ENCODE data around the gene LITAF.
"Not testable (repeated sequence)": the region's sequence is repeated elsewhere in the genome, so short reads cannot be mapped to it uniquely, and the experiment has no call there.

Gene LITAF

DNA sequence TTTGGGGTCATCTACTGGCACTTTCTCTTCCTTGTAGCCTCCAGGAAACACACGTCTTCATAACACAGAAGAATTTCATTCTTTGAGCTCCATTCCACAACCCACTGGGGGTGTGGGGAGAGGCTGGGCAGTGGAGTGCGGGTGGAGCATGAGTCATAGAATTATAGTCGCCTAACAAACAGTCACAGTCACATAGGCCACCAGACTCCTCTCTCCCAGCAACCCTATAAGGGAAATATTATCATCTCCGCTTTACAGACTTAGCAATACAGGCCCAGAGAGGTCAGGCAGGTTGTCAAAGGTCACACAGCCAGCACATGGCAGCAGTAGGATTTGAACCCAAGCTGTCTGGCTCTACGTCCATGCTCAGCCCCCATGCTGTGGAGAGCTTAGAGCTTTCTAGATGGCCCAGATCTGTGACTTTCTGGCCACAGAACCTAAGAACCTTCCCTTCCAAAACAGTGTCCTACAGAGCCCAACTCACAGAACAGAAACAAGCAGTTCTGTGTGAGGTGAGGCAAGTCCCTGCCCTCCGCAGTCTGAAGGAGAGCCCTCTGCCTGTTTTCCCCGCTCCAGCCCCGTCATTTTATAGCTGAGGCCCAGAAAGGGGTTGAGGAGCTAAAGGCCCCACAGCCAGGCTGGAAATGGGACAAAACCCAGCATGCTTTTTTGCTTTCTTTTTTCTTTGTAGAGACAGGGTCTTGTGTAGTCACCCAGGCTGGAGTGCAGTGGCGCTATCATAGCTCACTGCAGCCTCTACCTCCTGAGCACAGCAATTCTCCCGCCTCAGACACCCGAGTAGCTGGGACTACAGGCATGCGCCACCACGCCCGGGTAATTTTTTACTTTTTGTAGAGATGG is 10.7 kb upstream of the LITAF start:
- DNase-seq: no peak

DNA sequence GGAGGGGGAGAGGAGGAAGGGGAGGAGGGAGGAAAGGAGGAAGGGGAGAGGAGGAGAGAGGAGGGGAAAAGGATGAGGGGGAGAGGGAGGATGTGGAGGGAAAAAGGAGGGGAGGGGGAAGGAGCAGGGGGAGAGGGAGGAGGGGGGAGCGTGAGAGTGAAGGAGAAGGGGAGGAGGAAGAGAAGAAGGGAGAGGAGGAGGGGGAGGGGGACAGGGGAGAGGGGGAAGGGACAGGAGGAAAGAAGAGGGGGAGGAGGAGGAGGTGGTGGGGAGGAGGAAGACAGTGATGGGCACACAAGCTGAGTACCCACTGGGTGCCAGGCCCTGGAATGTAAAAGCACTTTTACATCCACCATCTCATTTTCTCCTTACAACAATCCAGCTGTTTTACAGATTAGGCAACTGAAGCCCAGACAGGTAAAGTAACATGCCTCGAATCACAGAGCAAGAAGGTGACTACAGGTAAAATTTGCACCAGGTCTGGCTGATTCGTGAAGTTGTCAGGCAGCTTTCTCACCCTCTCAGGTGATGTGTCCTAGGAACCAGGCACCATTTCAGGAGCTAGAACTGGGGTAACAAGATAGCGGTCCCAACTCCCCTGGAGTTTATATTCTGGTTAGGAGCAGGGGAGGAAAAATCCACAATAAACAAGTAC is 10.0 kb upstream of the LITAF start:
- no peak for DNase-seq

DNA sequence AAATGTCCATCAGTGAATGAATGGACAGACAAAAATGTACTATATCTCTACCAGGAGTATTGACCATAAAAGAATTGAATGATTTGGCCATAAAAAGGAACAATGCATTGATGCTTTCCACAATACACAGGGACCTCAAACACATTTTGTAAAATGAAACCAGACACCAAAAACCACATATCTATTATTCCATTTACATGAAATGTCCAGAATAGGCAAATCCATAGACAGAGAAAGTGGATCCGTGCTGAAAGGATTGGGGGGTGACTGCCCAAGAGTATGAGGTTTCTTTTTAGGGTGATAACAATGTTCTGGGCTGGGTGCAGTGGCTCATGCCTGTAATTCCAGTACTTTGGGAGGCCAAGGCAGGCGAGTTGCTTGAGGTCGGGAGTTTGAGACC is 6.9 kb upstream of the LITAF start:
- no peak for DNase-seq

DNA sequence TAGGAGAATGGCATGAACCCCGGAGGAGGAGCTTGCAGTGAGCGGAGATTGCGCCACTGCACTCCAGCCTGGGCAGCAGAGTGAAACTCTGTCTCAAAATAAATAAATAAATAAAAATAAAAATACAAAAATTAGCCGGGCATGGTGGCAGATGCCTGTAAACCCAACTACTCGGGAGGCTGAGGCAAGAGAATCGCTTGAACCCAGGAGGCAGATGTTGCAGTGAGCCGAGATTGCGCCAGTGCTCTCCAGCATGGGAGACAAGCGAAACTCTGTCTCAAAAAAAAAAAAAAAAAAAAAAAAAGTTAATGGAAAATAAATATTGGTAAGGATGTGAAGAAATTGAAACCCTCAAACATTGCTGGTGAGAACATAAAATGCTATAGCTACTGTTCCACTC is 6.4 kb upstream of the LITAF start:
- DNase-seq: not testable (repeated sequence)

DNA sequence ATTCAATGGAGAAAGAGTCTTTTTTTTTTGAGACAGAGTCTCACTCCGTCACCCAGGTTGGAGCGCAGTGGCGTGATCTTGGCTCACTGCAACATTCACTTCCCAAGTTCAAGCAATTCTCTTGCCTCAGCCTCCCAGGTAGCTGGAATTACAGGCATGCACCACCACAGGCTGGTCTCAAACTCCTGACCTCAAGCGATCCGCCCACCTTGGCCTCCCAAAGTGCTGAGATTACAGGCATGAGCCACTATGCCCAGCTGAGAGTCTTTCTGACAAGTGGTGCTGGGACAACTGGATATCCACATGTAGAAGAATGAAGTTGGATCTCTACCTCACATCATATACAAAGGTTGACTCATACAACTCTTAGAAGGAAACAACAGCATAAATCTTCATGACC is 4.9 kb upstream of the LITAF start:
- DNase-seq: not testable (repeated sequence)

DNA sequence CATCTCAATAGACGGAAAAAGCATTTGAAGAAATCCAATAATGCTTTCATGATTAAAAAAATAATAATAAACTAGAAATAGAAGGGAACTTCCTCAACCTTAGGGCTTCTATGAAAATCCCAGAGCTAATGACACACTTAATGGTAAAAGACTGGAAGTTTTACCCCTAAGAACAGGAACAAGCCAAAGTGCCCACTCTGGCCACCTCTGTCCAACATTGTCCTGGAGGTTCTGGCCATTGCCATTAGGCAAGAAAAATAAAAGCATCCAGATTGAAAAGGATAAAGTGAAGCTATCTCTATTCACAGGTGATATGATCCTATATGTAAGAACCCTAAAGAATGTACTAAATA is 2.5 kb upstream of the LITAF start:
- DNase-seq: no peak

DNA sequence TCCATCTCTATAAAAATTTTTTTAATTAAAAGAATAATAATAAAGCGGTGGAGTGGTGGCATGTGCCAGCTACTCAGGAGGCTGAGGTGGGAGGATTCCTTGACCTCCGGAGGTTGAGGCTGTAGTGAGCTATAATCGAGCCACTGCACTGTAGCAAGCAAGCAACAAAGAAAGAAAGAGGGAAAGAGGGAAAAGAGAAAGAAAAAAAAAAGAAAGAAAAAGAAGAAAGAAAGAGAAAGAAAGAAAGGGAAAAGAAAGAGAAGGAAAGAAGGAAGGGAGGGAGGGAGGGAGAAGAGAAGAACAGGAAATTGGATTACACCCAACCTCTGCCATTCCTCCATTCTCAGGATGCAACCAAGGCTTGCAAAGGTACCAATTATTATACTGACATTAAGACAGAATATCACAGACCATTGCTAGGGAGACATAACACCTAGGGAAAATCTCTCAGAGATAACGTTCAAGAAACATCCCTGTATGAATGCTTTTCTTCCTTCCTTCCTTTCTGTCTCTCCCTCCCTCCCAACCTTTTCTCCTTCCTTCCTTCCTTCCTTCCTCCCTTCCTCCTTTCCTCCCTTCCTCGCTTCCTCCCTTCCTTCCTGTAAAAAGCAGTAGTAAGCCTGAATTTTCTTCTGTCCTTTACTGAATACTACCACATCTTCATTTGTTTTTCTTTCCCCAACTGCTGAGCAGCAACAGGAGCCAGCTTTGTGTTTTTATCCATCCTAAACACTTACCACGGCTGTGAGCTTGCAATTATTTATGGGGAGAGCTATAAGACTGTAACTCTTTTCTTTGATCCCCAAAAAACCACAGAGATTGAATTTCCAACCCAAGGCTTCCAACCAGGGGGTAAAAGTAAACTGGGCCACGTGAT is 1.8 kb upstream of the LITAF start:
- DNase-seq: no peak

DNA sequence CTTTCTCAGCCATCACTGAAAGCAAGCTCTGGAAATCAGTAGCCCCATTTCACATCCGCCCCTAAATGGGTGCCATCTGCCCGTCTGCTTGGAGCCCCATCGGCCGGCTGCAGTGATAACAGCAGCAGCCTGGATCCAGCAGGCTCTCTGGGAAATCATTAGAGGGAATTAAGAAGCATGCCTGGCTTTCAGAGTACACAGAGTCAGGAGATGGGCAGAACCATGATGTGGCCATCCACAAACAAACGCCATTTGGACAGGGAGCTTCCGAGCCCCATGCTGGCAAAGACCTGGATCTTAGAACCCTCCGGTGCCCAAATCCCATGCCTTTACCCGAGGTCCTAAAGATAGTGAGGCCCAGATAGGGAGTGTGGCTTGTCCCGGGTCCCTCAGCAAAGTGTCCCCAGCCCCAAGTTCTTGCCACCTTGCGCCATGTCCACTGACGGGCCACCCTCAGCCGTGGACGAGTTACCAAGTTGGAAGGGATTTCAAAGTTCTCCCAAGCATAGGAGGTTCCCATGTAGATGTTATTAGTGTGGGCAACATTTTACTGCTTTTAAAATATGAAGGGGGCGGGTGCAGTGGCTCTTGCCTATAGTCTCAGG is 1.0 kb upstream of the LITAF start:
- no peak for DNase-seq

DNA sequence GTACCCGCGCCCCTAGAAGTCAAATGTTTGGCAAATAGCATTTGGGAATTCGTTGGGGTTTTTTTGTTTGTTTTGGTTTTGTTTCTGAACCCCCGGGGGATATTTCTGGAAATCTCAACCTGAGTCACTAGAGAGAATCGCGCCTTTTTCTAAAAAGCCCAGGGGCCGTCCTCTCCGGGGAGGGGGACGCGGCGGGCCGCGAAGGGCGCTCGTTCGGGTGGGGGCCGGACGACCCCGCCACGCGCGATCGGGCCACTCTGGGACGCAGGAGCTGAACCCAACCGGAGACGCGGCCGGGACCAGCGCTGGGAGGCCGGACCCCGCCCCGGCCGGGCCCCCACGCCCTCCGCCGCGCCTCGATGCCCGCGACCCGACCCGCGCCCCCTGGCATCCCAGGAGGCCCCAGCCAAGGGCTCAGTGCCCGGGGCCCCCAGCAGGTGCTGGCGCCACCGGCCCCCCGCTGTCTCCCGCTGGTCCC is 302 bp downstream of the LITAF start:
- no peak for DNase-seq

DNA sequence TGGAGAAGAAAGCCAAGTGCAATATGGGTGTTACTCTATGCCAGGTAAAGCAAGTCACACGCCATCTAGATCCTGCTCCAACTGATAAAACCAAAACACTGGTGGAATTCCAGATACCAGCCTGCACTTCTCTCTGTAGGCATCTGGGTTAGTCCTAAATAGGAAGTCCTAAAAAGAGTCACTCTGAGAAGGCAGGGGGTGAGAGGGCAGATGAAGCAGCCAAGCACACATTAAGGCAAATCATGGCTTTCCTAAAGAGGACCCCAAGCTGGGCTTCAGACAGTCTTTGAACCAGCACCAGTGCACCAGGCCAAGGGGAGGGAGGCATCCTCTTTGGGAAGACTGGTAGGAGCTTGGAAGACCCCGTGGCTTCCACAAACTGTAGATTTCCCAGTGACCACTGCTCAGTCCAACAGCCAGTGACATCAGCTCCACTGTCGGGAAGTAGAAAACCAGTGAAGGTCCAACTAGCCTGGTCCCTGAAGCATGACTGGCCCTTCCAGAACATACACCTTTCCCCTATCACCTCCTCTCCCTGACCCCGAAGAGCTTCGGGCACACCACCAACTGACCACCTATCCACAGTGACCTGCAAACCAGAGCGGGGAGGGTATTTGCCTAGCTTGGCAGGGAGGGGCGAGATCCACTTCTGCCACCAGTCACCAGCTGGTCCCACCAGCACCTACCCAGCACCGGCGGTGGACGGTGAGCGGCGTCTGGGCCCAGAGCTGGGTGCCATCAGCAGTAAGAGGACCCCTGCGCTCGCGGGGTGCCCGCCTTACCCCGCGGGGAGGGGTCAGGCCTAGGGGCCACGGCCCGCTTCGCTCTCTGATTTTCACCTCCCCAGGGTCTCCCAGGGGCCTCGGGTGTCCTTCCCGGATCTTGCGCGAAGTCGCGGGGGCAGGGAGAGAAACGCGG is 1.0 kb downstream of the LITAF start:
- no peak for DNase-seq

DNA sequence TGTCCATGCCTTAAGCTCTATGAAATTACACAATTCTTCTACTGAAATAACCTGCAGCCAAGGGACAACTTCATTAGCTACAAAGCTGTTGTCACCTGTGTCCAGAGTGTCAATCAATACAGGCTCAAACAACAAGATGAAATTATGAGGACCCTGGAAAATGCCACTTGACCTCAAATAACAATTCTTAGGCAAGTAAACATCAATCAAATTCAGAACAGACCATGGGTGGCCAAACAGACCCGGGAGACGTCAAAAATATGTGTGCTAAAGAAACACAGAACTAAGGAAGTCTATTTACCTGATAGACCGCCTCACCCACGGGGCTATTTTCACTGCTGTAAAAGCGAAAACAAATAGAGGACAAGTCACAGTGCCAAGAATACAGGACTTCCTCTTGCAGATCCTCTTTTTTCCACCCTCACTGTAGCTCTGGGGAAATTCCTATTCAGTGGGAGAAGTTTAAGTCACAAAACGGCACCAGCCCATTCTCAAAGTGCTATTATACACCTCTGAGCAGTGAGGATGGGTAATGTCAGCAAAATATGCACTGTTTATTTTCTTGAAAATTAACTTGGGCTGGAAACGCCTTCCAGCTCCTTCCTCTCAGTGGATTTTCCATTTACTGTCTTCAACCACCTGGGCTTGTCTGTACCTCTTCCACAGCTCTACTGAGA is 2.7 kb downstream of the LITAF start:
- no peak for DNase-seq

DNA sequence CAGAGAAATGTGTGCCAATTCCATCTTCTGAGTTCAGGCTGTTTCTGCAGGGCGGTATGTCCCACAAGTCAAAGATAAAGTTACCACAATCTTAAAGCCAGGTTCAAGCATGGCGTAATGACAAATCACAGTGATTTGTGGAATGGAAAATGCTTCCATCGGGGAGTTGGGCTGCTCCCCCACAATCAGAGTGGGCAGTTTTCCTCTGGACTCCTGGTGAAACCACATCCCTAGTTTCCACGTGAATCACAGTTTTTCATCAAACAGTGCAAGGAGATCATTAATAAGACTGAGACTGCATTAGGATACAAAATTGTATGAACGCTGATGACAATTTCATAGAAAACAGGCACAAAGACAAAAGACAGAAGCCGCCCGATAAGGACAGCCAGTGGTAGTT is 3.6 kb downstream of the LITAF start:
- no peak for DNase-seq

DNA sequence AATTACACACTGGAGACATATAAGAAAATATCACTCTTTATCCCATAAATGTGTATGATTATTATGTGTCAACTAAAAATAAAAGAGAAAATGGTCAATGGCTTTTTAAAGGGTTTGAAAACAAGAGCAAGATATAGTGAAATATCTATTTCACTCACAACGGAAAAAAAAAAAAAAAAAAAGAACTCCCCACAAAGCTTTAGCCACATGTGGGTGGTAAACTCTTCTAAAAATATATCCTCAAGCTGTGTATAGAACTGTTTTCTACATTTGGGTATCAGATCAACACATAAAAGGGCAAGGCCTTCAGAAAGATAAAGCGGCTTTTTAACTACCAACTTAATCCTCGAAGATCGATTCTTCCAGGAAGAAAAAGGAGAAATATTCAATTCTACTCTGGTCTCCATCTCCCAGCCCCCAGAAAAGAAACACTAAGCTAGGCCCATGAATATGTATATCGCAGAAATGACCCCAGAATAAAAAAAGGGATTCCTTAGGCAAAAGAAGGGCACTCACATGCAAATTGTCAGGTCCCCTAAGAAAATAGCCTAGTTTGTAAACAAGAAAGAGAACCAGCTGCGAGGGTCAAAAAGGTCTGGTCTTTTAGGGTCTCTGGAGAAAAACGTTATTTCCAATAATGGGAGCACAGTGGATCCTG is 4.4 kb downstream of the LITAF start:
- no peak for DNase-seq

DNA sequence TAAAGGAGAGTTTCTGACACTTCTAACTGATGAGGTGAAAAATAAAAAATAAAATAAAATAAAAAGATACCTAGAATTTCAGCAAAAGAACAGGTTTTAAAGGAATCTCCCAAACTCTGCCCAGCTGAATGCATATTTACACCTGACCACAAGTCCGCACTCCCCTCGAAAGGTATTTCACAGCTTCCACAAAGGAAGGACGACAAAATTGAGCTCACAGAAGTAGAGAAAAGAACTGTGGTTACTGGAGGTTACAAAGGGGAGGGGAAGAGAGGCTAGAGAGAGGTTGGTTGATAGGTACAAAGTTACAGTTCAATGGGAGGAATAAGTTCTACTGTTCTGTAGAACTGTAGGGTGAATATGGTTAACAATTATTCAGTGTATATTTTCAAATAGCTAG is 5.0 kb downstream of the LITAF start:
- DNase-seq: no peak

DNA sequence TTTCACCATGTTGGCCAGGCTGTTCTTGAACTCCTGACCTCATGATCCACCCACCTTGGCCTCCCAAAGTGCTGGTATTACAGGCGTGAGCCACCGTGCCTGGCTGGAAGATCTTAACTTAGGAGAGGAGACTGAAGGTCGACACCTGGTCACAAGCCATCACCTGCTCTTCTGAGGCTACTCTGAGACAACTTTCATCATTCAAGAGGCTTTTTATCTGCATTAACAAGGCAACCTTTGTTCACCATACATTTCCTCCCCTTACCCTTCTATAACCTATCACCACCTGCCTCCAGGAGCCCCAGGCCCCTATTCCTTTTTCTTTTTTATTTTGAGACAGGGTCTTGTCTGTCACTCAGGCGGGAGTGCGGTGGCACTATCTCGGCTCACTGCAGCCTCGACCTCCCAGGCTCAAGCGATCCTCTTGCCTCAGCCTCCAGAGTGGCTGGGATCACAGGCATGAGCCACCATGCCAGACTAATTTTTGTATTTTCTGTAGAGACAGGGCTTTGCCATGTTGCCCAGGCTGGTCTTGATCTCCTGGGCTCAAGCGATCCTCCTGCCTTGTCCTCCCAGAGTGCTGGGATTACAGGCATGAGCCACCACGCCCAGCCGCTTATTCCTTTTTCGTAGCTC is 6.2 kb downstream of the LITAF start:
- DNase-seq: no peak

DNA sequence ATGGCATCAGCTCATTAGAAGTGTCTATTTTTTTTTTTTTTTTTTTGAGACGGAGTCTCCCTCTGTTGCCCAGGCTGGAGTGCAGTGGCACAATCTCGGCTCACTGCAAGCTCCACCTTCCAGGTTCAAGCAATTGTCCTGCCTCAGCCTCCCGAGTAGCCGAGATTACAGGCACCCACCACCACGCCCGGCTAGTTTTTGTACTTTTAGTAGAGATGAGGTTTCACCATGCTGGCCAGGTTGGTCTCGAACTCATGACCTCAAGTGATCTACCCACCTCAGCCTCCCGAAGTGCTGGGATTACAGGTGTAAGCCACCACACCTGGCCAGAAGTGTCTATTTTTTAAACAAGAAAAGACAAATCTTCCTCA is 9.4 kb downstream of the LITAF start:
- not testable (repeated sequence) for DNase-seq

DNA sequence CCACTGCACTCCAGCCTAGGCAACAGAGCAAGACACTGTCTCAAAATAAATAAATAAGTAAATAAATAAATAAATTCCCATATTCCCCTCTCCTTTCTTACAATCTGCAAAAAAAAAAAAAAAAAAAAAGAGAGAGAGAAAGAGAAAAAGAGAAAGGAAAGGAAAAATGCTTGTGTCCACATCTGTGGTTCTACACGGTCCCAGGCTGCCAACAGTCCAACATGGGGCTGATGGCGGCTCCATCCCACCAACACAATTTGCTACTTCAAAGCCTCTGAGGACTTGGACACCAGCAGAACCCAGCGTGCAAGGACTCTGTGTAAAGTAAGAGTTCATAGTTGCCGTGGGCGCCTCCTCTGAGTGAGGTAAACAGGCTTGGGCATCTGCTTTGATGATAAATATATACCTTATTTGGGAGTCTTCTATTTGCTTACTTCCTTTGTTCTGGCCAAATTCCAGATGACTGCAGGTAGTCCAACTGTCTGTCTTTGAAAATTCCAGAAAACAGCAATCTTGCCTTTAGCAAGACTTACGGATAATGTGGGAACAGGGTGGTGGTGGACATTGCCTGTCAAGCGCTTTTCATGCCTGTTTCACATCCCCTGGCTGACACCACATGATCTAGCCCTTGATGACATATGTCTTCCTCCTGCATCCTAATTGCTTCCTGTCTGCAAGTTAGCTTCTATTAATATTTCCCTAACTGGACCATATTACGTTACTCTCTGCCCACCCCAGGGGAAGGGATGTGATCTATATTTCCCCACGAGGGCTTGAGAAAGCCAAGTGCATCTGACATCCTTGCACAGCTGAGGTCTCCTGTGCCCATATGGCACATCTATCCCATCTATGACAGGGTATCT is 10.1 kb downstream of the LITAF start:
- no peak for DNase-seq

DNA sequence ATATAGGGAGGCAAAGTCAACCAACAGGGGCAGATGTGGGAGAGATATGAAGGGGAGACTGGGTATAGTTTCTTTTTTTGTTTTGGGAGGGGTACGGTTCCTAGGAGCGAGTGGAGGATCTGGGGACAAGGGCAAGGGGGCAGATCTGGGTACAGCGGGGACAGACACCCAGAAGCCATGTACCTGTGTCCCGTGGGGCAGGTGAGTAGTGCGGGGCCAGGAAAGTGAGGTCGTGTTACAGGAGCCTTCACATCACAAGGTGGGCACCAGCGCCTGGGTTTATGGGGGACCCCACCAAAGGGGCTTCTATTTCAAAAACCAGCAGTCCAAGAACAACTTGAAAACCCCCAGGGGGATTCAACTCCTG is 11.5 kb downstream of the LITAF start:
- no peak for DNase-seq

DNA sequence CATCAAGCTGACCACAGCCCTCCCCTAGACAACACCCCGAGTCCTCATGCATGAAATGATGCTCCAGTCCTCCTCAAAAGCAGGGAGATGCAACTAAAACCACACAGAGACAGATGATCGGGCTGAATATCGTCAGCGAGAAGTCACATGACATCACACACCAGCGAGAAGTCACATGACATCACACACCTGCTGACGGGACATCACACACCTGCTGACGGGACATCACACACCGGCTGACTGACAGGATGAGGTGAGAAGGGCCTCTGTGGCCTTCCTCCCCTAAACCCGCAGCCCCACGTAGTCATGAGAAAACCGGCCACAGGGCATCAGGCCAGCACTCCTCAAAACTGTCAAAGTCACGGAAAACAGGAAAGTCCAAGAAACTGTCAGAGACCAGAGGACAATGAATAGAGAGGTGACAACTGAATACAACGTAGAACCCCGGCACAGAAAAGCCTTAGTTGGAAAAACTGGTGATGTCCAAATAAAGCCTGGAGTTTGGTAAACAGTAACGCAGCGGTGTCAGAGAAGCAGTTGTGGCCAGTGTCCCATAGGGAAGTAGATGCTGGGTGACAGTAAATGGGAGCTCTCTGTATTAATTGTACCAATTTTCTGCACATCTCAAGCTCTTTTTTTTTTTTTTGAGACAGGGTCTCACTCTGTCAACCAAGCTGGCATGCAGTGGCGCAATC is 14.3 kb downstream of the LITAF start:
- no peak for DNase-seq
